Activated gamma-delta T cell treated with Interleukin-2 at 50 U/mL for 16 hours (primary cell): ENCODE results near the gene WDR12.
"Not testable (repeated sequence)": the region's sequence is repeated elsewhere in the genome, so short reads cannot be mapped to it uniquely, and the experiment has no call there.

Experiments
- DNase-seq: peaks from one replicate; pipeline ENCODE4 v3.0.0-alpha.2; 2020

Gene WDR12

GRCh38 chr2:202883987-202884675 lies 27.3 kb downstream of the WDR12 start:
- DNase-seq, result no peak

GRCh38 chr2:202881570-202881969 lies 29.9 kb downstream of the WDR12 start:
- no peak for DNase-seq

- DNase-seq, result no peak
These were observed 33.8 kb downstream of the WDR12 start for GRCh38 chr2:202877699-202878098.

GRCh38 chr2:202871300-202872141 lies 40.0 kb downstream of the WDR12 start, which contains the start of gene ICA1L:
ICA1L (minus strand) TSS chr2:202871766; CDS start chr2:202829009, 42,757 bp downstream.
- peak; percentile 24 for DNase-seq

GRCh38 chr2:202870431-202871299 lies 40.8 kb downstream of the WDR12 start:
- peak; percentile 59 for DNase-seq

GRCh38 chr2:202861987-202862386 lies 49.5 kb downstream of the WDR12 start:
- DNase-seq, result no peak

GRCh38 chr2:202858601-202859000 lies 52.9 kb downstream of the WDR12 start:
- DNase-seq, result no peak

- DNase-seq, result not testable (repeated sequence)
These were observed 62.1 kb downstream of the WDR12 start for GRCh38 chr2:202849343-202849742.

- DNase-seq, result no peak
These were observed 62.7 kb downstream of the WDR12 start for GRCh38 chr2:202848813-202849212.

GRCh38 chr2:202847693-202848524 lies 63.6 kb downstream of the WDR12 start:
- no peak for DNase-seq

- no peak for DNase-seq
These were observed 66.8 kb downstream of the WDR12 start for GRCh38 chr2:202844656-202845055.

- DNase-seq, result no peak
These were observed 68.8 kb downstream of the WDR12 start for GRCh38 chr2:202842690-202843089.

- DNase-seq, result no peak
These were observed 70.2 kb downstream of the WDR12 start for GRCh38 chr2:202841090-202841867.

GRCh38 chr2:202831242-202832220 lies 79.9 kb downstream of the WDR12 start:
- DNase-seq, result peak; percentile 37

GRCh38 chr2:202824901-202825300 lies 86.6 kb downstream of the WDR12 start:
- DNase-seq, result no peak
